PFSK-1 (cell line): ENCODE results near the gene GHRH.

ENCODE experiments used
- FOXP2 ChIP-seq: optimal IDR thresholded peaks from 2 replicates; pipeline ENCODE3; 2011; ENCODE audit warnings: borderline replicate concordance, control low read depth, inconsistent platforms; ENCODE audit not compliant: insufficient read depth; ENCODE audit errors: extremely low read length, extremely low read depth
- POLR2AphosphoS5 ChIP-seq: IDR thresholded peaks from 2 replicates; pipeline ENCODE4 v1.6.1; 2012; ENCODE audit warnings: low read depth, mild to moderate bottlenecking, control low read depth, low read length, moderate library complexity
- SIN3A ChIP-seq: IDR thresholded peaks from 2 replicates; pipeline ENCODE4 v1.6.1; 2012; ENCODE audit warnings: mild to moderate bottlenecking, low read length, moderate library complexity, borderline replicate concordance; ENCODE audit not compliant: insufficient read depth
- TAF1 ChIP-seq: IDR thresholded peaks from 2 replicates; pipeline ENCODE4 v1.6.1; 2012; ENCODE audit warnings: low read length, control low read depth, borderline replicate concordance; ENCODE audit not compliant: insufficient read depth
- TF ChIP-seq, protein P1 (sequence below), 2 experiments: IDR thresholded peaks; 2 replicates each; pipeline versions ENCODE4 v1.6.1 to v1.8.0; 2011 to 2012; ENCODE audit warnings: low read depth in 2 of 2, low read length in 2 of 2, control low read depth in 1 of 2, inconsistent platforms in 1 of 2, mild to moderate bottlenecking in 1 of 2, moderate library complexity in 1 of 2; ENCODE audit not compliant: insufficient read depth in 1 of 2

The GHRH gene

DNA sequence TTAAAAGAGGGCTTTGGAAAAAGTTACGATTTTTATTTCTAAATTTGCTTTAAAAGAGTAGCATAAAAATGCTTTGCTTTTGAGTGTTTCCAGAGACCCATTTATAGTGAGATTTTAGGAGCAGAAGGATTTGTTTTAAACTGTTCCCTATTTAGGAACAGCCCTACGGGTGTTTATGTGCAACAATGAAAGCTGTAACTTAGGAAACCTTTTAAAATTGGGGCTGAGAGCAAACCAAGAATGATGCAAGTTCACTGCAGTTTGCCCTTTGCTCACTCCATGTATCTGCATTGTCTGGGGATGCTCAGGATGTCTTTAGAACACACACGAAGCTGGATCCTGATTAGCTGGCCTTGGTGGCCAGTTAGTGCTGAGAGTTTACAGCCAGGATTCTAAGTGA lies 40.9 kb downstream of the GHRH start:
- no peak for TF ChIP-seq SIN3A
- TF ChIP-seq, protein P1, sequence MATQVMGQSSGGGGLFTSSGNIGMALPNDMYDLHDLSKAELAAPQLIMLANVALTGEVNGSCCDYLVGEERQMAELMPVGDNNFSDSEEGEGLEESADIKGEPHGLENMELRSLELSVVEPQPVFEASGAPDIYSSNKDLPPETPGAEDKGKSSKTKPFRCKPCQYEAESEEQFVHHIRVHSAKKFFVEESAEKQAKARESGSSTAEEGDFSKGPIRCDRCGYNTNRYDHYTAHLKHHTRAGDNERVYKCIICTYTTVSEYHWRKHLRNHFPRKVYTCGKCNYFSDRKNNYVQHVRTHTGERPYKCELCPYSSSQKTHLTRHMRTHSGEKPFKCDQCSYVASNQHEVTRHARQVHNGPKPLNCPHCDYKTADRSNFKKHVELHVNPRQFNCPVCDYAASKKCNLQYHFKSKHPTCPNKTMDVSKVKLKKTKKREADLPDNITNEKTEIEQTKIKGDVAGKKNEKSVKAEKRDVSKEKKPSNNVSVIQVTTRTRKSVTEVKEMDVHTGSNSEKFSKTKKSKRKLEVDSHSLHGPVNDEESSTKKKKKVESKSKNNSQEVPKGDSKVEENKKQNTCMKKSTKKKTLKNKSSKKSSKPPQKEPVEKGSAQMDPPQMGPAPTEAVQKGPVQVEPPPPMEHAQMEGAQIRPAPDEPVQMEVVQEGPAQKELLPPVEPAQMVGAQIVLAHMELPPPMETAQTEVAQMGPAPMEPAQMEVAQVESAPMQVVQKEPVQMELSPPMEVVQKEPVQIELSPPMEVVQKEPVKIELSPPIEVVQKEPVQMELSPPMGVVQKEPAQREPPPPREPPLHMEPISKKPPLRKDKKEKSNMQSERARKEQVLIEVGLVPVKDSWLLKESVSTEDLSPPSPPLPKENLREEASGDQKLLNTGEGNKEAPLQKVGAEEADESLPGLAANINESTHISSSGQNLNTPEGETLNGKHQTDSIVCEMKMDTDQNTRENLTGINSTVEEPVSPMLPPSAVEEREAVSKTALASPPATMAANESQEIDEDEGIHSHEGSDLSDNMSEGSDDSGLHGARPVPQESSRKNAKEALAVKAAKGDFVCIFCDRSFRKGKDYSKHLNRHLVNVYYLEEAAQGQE (IDR thresholded peaks at IDR 0.05; ENCODE audit: insufficient read depth in 1 of 2, low read depth in 2 of 2, low read length in 2 of 2): no peak
- TF ChIP-seq TAF1: no peak
- TF ChIP-seq POLR2AphosphoS5: no peak
- no peak for TF ChIP-seq FOXP2

DNA sequence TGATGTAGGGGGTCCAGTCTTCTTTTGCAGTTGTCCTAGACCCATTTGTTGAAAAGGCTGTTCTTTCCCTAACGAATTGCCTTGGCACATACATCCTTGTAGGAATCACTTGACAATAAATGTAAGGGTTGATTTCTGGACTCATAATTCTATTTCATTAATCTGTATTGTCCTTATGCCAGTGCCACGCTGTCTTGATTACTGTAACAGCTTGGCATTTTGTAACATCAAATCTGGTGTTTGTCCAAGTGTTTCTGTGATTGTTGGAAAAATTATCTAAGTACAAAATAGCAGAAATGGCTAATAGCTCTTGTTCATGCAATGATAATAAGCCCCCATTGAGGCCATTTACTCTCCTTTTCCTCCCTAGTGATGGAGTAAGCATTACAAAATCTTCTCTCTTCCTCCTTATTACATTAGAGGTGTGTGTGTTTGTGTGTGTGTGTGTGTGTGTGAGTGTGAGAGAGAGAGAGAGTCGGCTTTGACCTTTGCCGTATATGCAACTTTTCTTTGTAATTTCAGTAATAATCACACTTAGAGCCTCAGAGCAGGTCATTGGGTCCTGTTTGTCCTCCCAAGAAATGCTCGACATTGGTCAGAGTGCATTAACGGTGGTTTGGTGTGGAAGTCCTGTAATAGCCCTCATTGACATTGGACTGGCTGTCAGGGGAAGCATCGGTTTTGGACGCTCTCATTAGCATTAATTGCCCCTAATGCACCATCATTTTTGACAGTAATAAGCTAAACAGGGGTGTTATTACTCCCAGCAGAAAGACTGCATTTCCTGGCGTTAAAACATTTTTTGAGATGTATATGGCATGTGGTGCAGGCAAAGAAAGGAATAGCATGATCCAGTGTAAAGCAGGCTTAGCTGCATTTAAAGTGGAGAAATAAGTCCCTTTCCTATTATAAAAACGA lies 41.6 kb downstream of the GHRH start:
- TF ChIP-seq, protein P1 (IDR thresholded peaks at IDR 0.05; ENCODE audit: insufficient read depth in 1 of 2, low read depth in 2 of 2, low read length in 2 of 2): no peak

- TF ChIP-seq FOXP2: no peak
These were observed 42.6 kb downstream of the GHRH start for GRCh38 chr20:37218976-37219375.

- TF ChIP-seq FOXP2: no peak
- no peak for TF ChIP-seq TAF1
- TF ChIP-seq SIN3A: no peak
- no peak for TF ChIP-seq POLR2AphosphoS5
- TF ChIP-seq, protein P1 (IDR thresholded peaks at IDR 0.05; ENCODE audit: insufficient read depth in 1 of 2, low read depth in 2 of 2, low read length in 2 of 2): no peak
These were observed 43.2 kb downstream of the GHRH start for GRCh38 chr20:37218441-37218840.

DNA sequence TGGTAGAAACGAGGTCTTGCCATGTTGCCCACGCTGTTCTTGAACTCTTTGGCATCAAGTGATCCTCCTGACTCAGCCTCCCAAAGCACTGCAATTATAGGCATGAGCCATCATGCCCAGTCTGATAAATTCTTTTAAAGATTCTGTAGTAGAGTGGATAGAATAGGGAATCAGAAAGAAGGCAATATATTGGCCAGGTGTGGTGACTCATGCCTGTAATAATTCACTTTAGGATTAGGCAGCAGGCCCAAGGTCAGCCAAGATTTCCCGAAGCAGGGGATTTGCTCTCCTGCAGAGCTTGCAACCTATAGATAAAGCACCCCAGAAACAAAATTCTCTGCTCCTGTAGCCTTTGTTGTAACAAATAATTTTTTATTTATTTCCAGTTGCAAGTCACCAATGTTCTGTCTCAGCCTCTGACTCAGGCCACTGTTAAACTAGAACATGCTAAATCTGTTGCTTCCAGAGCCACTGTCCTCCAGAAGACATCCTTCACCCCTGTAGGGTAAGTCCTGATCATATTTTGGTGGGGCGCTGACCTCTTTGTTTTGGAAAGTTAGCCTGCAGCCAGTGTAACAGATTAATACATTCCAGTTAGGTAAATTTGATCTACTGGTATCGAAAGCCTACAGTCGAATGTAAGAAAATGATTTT lies 51.8 kb downstream of the GHRH start:
- TF ChIP-seq SIN3A (no peak), TAF1 (no peak), FOXP2 (no peak), POLR2AphosphoS5 (no peak)
- TF ChIP-seq, protein P1 (IDR thresholded peaks at IDR 0.05; ENCODE audit: insufficient read depth in 1 of 2, low read depth in 2 of 2, low read length in 2 of 2): no peak
